LNCaP clone FGC (cell line): ENCODE measurements around the gene OXCT2.
"Not testable (repeated sequence)": the region's sequence is repeated elsewhere in the genome, so short reads cannot be mapped to it uniquely, and the experiment has no call there.

Experiments used
- DNase-seq: peaks from one replicate; pipeline ENCODE4 v3.0.0-alpha.2; 2011; ENCODE audit warnings: low read depth
- H3K4me3 ChIP-seq: 2 replicates; pipeline ENCODE4 v1.5.1; 2011; ENCODE audit warnings: mild to moderate bottlenecking, low read depth, low read length, control low read depth
- TF ChIP-seq, protein P1 (sequence below): IDR thresholded peaks from 2 replicates; pipeline ENCODE4 v1.5.1; 2012; ENCODE audit warnings: mild to moderate bottlenecking; ENCODE audit not compliant: control insufficient read depth, insufficient read depth; ENCODE audit errors: extremely low read depth

Gene OXCT2

DNA sequence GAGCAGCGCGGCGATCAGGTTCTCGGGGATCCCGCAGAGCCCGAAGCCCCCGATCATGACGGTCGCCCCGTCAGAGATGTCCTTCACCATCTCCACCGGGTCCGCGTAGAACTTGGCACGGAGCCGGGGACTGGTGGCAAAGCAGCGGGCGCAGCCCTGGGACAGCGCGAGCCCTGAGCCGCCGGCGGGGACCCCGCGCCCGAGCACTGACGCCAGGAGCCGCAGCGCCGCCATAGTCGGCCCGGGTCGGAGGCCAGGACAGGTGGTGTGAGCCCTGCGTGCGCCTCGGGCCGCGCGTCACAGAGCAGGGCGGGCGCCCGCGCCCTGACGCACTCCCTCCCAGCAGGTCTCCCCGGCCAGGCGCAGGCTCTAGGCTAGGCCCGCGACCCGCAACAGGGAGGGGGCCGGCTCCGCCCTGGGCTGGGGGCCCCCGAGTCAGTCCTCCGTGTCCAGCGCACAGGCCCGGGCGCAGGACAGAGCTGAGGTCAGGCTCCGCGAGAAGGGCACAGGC, at the start of gene OXCT2:
TSS of gene OXCT2 (minus strand) at position 327 of the 511 bp plus-strand sequence. CDS start at position 234, 93 bp downstream.
- H3K4me3 ChIP-seq, DNase-seq: not testable (repeated sequence)

DNA sequence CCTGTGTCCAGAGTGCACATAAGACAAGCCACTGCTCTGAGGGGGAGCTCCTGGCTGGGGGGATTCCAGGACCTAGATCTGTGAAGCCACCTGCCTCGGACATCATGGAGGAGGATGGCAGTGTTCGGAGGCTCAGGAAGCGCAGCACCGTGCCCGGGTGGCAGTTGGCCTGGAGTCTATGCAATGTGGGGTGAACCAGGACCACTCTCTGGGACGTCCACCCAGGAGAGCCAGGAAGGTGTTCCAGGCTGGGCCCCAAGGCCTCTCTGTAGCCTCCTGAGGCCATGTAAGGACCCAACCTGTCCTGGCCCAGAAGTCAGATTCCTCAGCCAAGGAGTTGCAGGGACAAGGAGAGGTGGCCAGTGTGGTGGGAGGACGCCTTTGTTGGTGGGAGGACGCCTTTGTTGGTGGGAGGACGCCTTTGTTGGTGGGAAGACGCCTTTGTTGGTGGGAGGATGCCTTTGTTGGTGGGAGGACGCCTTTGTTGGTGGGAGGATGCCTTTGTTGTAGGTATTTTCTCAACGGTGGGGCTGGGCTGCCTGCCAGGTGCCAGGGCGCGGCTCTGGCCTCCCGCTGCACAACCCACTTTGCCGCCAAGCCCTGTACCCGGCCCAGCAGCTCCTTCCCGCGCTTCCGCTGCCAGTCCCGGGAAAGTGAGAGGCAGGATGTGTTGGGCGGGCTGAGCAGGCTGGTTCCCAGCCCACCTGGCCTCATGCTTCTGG, 48.1 kb upstream of the OXCT2 start:
- H3K4me3 ChIP-seq = no peak overlapping the region
- TF ChIP-seq, protein P1, sequence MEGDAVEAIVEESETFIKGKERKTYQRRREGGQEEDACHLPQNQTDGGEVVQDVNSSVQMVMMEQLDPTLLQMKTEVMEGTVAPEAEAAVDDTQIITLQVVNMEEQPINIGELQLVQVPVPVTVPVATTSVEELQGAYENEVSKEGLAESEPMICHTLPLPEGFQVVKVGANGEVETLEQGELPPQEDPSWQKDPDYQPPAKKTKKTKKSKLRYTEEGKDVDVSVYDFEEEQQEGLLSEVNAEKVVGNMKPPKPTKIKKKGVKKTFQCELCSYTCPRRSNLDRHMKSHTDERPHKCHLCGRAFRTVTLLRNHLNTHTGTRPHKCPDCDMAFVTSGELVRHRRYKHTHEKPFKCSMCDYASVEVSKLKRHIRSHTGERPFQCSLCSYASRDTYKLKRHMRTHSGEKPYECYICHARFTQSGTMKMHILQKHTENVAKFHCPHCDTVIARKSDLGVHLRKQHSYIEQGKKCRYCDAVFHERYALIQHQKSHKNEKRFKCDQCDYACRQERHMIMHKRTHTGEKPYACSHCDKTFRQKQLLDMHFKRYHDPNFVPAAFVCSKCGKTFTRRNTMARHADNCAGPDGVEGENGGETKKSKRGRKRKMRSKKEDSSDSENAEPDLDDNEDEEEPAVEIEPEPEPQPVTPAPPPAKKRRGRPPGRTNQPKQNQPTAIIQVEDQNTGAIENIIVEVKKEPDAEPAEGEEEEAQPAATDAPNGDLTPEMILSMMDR = no peak
- no peak for DNase-seq

DNA sequence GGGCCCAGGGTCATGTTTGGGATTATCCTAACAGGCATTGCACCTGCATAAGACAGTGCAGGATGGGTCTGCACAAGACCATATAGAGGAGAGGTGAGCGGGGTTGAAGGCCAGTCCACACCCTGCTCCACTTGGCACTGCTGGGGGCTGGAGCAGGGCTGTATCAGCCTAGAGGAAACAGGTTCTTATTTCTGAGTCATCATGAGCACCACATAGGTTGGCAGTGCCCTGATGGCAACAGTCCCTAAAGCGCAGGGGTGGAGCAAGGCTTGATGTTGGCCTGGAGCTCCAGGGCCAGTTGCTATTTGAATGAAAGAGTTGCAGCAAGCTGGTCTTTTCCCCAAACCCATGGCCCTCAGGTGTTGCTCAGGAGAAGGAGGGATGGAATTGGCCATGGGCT, 47.3 kb upstream of the OXCT2 start:
- TF ChIP-seq, protein P1 = no peak
- no peak overlapping the region for H3K4me3 ChIP-seq
- DNase-seq = no peak

DNA sequence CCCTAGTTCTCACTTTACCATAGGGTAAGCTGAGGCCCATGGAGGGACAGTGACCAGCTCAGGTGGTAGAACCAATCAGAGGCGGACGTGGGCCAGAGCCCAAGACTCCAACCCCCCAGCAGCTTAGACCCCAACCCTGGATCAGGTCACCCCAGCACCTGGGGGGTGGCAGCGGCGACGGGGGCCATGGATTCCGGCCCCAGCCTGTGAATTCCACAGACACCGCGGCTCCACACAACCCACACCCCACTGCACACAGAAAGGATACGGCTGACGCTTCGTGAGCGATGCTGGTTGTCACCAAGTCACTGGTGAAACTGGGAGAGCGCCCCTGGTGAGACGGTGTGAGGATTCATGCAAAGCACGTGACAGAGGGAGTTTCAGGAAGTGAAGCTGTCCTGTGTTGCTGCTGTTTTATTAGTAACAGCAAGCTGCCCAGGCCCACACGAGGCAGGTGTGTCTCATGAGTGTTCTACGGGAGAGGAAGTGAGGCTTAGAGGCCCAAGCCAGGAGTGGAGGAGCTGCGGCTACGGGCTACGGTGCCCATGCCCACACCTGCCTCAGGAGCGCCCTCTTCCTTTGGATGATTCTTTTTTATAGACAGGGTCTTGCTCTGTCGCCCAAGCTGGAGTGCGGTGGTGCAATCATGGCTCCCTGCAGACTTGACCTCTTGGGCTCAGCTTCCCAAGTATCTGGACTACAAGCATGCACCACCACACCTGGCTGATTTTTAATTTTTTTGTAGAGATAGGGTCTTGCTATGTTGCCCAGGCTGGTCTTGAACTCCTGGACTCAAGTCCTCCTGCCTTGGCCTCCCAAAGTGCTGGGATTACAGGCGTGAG, 46.2 kb upstream of the OXCT2 start:
- DNase-seq = peak; percentile 48
- not testable (repeated sequence) for H3K4me3 ChIP-seq

DNA sequence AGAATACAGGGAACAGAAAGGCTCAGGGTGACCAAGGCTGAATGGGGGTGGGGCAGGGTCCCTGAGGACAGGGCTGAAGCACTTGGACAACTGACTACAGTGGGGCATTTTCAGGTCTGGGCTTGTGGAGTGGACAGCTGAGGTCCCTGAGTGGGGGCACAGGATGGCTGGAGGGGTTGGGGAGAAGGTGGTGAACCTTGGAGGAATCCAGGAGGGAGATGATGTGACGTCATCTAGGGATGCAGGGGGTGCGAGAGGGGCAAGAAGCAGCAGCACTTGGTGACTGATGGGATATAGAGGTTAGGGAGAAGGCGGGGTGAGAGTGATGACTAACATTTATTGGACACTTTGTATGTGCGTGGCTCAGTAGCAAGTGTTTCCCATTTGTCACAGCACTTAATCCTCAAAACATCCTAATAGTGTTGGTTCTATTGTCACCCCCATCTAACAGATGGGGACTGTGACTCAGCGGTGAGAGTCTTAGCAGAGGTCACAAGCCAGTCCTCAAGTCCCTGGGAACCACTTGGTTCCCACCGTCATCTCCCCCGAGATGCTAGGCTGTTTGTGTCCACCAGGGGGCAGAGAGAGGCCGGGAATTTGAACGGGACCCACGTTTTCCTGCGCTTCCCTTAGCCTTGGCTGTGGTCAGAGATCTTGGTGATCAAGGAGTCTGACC, 45.4 kb upstream of the OXCT2 start:
- H3K4me3 ChIP-seq = no peak overlapping the region
- TF ChIP-seq, protein P1 = peak; percentile 76
- no peak for DNase-seq

DNA sequence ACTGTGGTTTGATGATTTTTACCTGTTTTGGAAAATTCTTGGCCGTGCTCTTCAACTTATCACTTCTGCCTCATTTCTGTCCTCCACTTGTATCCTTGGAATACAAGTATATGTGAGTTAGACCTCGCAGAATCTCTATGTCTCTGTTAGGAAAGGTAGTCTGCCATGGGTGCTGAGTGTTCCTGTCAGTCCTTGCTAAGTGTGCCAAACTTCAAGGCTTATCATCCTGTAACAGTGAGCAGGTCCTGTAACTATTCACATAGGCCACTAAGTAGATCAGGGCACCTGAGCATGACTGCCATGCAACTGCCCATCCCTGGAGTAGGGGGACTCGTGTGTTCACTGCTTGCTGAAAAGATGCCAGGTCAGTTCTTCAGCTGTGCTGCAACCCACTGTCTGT, 41.8 kb upstream of the OXCT2 start:
- no peak for DNase-seq
- H3K4me3 ChIP-seq = no peak overlapping the region
- TF ChIP-seq, protein P1 = no peak

DNA sequence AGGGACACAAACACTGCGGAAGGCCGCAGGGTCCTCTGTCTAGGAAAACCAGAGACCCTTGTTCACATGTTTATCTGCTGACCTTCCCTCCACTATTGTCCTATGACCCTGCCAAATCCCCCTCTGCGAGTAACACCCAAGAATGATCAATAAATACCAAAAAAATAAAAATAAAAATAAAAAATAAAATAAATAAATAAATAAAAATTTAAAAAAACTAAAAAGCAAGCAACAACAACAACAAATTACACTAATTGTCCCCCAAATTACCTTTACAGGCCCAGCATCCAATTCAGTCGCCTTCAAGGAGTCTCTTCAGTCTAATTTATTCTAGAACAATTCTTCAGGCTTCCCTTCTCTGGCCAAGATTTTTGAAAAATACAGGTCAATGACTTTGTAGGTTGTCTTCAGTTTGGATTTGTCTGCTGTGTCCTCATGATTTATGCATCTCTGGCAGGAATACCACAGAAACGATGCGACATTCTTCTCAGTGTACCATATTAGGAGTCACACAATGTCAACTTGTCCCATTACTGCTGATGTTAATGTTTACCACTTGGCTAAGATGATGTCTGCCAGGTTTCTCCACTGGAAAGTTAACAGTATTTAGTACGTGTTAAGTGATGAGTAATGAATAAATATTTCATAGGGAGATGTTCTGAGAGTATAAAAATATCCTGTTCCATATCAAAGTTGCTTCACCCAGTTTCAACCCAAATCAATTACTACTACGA, 37.8 kb upstream of the OXCT2 start:
- no peak overlapping the region for H3K4me3 ChIP-seq
- TF ChIP-seq, protein P1 = no peak
- DNase-seq = no peak
